Neural cell (in vitro differentiated cells): ENCODE measurements around the gene SCNN1G. TPM values are rescaled to one million over a fixed set of nuclear protein-coding genes. Genes with fewer than 3 reads are reported as not detected.

ENCODE experiments used
- H2AFZ ChIP-seq: fragments of 200-600, 300-800 bp; sonication (generic), shearing (Covaris generic); 2 replicates; pipeline ENCODE4 v1.6.0; 2014; ENCODE audit warnings: low read depth, mild to moderate bottlenecking, antibody characterized with exemption, low read length, moderate library complexity
- H3F3A ChIP-seq: fragments of 200-600 bp; shearing (Covaris generic); 2 replicates; pipeline ENCODE4 v1.6.1; 2016; ENCODE audit warnings: mild to moderate bottlenecking, moderate library complexity, mixed read lengths, antibody characterized with exemption, low read length; ENCODE audit not compliant: insufficient read depth, poor library complexity, severe bottlenecking
- H3K27ac ChIP-seq: fragments of 200-600, 300-800 bp; sonication (generic), shearing (Covaris generic); 2 replicates; pipeline ENCODE4 v1.5.1; 2014; ENCODE audit warnings: mild to moderate bottlenecking, low read length, moderate library complexity
- H3K27me3 ChIP-seq: fragments of 300-800, 200-600 bp; sonication (generic), shearing (Covaris generic); 2 replicates; pipeline ENCODE4 v1.6.0; 2014; ENCODE audit warnings: mild to moderate bottlenecking, low read depth, low read length, moderate library complexity; ENCODE audit not compliant: insufficient read depth
- H3K36me3 ChIP-seq: fragments of 300-800, 200-600 bp; sonication (generic), shearing (Covaris generic); 2 replicates; pipeline ENCODE4 v1.5.1; 2014; ENCODE audit warnings: mild to moderate bottlenecking, antibody characterized with exemption, low read length, moderate library complexity; ENCODE audit not compliant: insufficient read depth
- H3K4me2 ChIP-seq: fragments of 300-800, 200-600 bp; sonication (generic), shearing (Covaris generic); 2 replicates; pipeline ENCODE4 v1.6.0; 2014; ENCODE audit warnings: mild to moderate bottlenecking, low read length
- H3K4me3 ChIP-seq: fragments of 300-800, 200-600 bp; sonication (generic), shearing (Covaris generic); 2 replicates; pipeline ENCODE4 v1.5.1; 2014; ENCODE audit warnings: mild to moderate bottlenecking, low read length, moderate library complexity
- H3K79me2 ChIP-seq: fragments of 200-600 bp; shearing (Covaris generic); replicated peaks from 2 replicates; pipeline ENCODE4 v1.6.0; 2014; ENCODE audit warnings: mild to moderate bottlenecking, low read length, moderate library complexity; ENCODE audit not compliant: insufficient read depth
- H3K9ac ChIP-seq: fragments of 300-800, 200-600 bp; sonication (generic), shearing (Covaris generic); 2 replicates; pipeline ENCODE4 v1.6.1; 2016; ENCODE audit warnings: mild to moderate bottlenecking, low read length, mixed read lengths
- H3K9me2 ChIP-seq: fragments of 200-600 bp; shearing (Covaris generic); 2 replicates; pipeline ENCODE4 v1.6.1; 2016; ENCODE audit warnings: mild to moderate bottlenecking, low read length, mixed read lengths; ENCODE audit not compliant: insufficient read depth
- H3K9me3 ChIP-seq: fragments of 200-600, 300-800 bp; sonication (generic), shearing (Covaris generic); 2 replicates; pipeline ENCODE4 v1.6.1; 2016; ENCODE audit warnings: mild to moderate bottlenecking, mixed run types, low read length, moderate library complexity, mixed read lengths
- H4K20me1 ChIP-seq: fragments of 200-600 bp; shearing (Covaris generic); 2 replicates; pipeline ENCODE4 v1.6.1; 2016; ENCODE audit warnings: mild to moderate bottlenecking, mixed run types; ENCODE audit not compliant: insufficient read depth
- CTCF ChIP-seq: fragments of 450-650 bp; IDR thresholded peaks from 2 replicates; pipeline ENCODE4 v1.5.1; 2014; ENCODE audit warnings: antibody characterized with exemption, mild to moderate bottlenecking, moderate library complexity; ENCODE audit not compliant: poor library complexity, severe bottlenecking
- EP300 ChIP-seq: fragments of 450-650 bp; conservative IDR thresholded peaks from 2 replicates; pipeline ENCODE4 v1.6.1; 2014; ENCODE audit warnings: antibody characterized with exemption, mild to moderate bottlenecking, moderate library complexity; ENCODE audit not compliant: poor library complexity, severe bottlenecking
- EZH2 ChIP-seq: fragments of 200-600, 300-800 bp; shearing (Covaris generic), sonication (generic); IDR thresholded peaks from 2 replicates; pipeline ENCODE4 v1.6.1; 2014; ENCODE audit warnings: antibody characterized with exemption, low read length, borderline replicate concordance, mild to moderate bottlenecking; ENCODE audit not compliant: insufficient read depth, poor library complexity, severe bottlenecking
- MXI1 ChIP-seq: fragments of 450-650 bp; conservative IDR thresholded peaks from 2 replicates; pipeline ENCODE4 v1.6.1; 2014; ENCODE audit warnings: antibody characterized with exemption, mild to moderate bottlenecking; ENCODE audit not compliant: poor library complexity, severe bottlenecking
- POLR2AphosphoS5 ChIP-seq: IDR thresholded peaks from 2 replicates; pipeline ENCODE4 v1.6.1; 2012
- RAD21 ChIP-seq: fragments of 450-650 bp; conservative IDR thresholded peaks from 2 replicates; pipeline ENCODE4 v1.6.1; 2014; ENCODE audit warnings: antibody characterized with exemption, mild to moderate bottlenecking, moderate library complexity
- REST ChIP-seq: IDR thresholded peaks from 2 replicates; pipeline ENCODE4 v1.6.1; 2012; ENCODE audit warnings: borderline replicate concordance
- SMC3 ChIP-seq: fragments of 450-650 bp; conservative IDR thresholded peaks from 2 replicates; pipeline ENCODE4 v1.6.1; 2014; ENCODE audit warnings: antibody characterized with exemption, mild to moderate bottlenecking, moderate library complexity; ENCODE audit not compliant: poor library complexity
- TAF1 ChIP-seq: IDR thresholded peaks from 2 replicates; pipeline ENCODE4 v1.6.1; 2012; ENCODE audit warnings: low read depth
- polyA plus RNA-seq: library from polyadenylated mRNA; depleted of rRNA; stranded (reverse); fragments of >200 nt; gene quantifications from 2 replicates; pipeline ENCODE4 v1.2.3, GENCODE V29; 2014

SCNN1G gene
- polyA plus RNA-seq, 1 donor from 2014 or later: not detected

GRCh38 chr16:23155445-23156049 lies 27.0 kb upstream of the SCNN1G start:
- Histone ChIP-seq H3K4me3 (no peak overlapping the region), H3K9ac (no peak overlapping the region), H3K36me3 (no peaks in the 10 kb centered on the region), H3K9me3 (no peaks in the 10 kb centered on the region), H3K27ac (no peak overlapping the region), H4K20me1 (no peaks in the 10 kb centered on the region), H3K4me2 (no peak overlapping the region), H3K79me2 (no peaks in the 10 kb centered on the region), H2AFZ (no peak overlapping the region), H3K27me3 (no peaks in the 10 kb centered on the region), H3F3A (no peaks in the 10 kb centered on the region), H3K9me2 (no peaks in the 10 kb centered on the region)
- no peak for TF ChIP-seq REST
- no peak for TF ChIP-seq EP300
- no peak for TF ChIP-seq MXI1
- TF ChIP-seq EZH2: no peak
- no peak for TF ChIP-seq CTCF
- no peak for TF ChIP-seq RAD21
- TF ChIP-seq POLR2AphosphoS5: no peak
- TF ChIP-seq TAF1: no peak
- TF ChIP-seq SMC3: no peak

GRCh38 chr16:23156110-23156509 lies 26.4 kb upstream of the SCNN1G start:
- Histone ChIP-seq H3K4me3 (no peak overlapping the region), H4K20me1 (no peaks in the 10 kb centered on the region)

More at GRCh38 chr16:23156110-23156509, 26.4 kb upstream of the SCNN1G start:
- TF ChIP-seq SMC3: no peak
- TF ChIP-seq TAF1: no peak
- TF ChIP-seq EP300: no peak
- TF ChIP-seq RAD21: no peak
- no peak for TF ChIP-seq MXI1
- no peak for TF ChIP-seq EZH2
- TF ChIP-seq REST: no peak
- TF ChIP-seq CTCF: no peak
- Histone ChIP-seq H3K9ac (no peak overlapping the region), H3K79me2 (no peaks in the 10 kb centered on the region), H3K27me3 (no peaks in the 10 kb centered on the region), H3F3A (no peaks in the 10 kb centered on the region), H2AFZ (no peak overlapping the region), H3K27ac (no peak overlapping the region), H3K9me2 (no peaks in the 10 kb centered on the region), H3K9me3 (no peaks in the 10 kb centered on the region), H3K4me2 (no peak overlapping the region), H3K36me3 (no peaks in the 10 kb centered on the region)
